ENCODE results near the gene KIF21B.

- no peak for TF ChIP-seq POLR2A (IDR thresholded peaks at IDR 0.05; ENCODE audit: low read depth, low read length)
- no peak for TF ChIP-seq RAD21 (IDR thresholded peaks at IDR 0.05; ENCODE audit: low read length)
- no peak for TF ChIP-seq CTCF (conservative IDR thresholded peaks at IDR 0.05; ENCODE audit: low read depth, low read length)
- TF ChIP-seq MXI1 (IDR thresholded peaks at IDR 0.05; ENCODE audit: borderline replicate concordance, low read depth, low read length) = no peak
- no peak for TF ChIP-seq RCOR1 (IDR thresholded peaks at IDR 0.05; ENCODE audit: insufficient replicate concordance, low read length)
These were observed 73.9 kb downstream of the KIF21B start for GRCh38 chr1:200949626-200950025.

All from IMR-90 (cell line).